ENCODE results near the gene BMF.

DNA sequence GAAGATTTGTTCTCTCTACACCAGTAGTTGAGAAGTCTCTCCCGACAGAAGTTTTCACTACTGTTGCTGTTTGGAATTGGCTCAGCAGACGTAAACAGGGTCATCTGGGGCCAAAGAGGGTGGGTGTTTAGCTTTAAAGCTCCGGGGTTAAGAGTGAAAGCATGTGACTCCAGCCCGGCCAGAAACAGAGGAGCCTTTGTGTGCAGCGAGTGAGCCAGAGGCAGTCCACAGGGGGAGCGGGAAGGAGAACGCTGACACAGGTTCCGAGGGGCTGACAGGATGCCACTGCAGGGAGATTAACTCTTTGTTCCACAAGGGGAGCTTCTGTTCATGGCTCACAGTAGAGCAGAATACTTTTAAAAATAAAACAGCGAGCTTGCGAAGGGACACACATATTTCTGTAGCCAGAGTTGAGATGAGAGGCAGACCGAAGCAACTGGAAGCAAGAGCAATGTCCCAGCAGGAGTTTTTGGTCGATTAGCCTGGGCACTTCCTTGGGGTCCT is 26.9 kb downstream of the BMF start:
- TF ChIP-seq, protein P1, sequence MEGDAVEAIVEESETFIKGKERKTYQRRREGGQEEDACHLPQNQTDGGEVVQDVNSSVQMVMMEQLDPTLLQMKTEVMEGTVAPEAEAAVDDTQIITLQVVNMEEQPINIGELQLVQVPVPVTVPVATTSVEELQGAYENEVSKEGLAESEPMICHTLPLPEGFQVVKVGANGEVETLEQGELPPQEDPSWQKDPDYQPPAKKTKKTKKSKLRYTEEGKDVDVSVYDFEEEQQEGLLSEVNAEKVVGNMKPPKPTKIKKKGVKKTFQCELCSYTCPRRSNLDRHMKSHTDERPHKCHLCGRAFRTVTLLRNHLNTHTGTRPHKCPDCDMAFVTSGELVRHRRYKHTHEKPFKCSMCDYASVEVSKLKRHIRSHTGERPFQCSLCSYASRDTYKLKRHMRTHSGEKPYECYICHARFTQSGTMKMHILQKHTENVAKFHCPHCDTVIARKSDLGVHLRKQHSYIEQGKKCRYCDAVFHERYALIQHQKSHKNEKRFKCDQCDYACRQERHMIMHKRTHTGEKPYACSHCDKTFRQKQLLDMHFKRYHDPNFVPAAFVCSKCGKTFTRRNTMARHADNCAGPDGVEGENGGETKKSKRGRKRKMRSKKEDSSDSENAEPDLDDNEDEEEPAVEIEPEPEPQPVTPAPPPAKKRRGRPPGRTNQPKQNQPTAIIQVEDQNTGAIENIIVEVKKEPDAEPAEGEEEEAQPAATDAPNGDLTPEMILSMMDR (IDR thresholded peaks at IDR 0.05; ENCODE audit: insufficient read depth, low read length, poor library complexity, severe bottlenecking), result no peak
- no peak for TF ChIP-seq EZH2phosphoT487 (conservative IDR thresholded peaks at IDR 0.05; ENCODE audit: low read length)

Data from SU-DHL-6 (cell line).